ENCODE data around the gene SUPT20HL2.

DNA sequence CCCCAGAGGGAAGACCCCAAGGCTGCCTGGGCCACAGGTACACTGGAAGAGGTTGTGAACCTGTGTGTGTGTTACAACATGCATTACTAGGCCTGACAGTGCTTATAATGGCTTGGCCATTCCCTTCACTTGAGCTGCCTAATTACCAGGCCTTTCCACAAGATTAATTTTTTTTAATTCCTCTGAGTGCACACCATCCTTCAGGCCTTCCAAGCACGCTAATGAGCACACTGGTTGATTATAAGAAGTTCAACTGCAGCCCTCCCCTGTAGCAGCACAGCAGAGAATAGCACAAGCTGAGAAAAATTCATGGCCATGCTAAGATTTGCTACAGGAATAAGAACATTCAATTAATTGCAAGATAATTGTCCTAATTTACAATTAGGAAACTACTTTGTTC, 2.2 kb upstream of the SUPT20HL2 start:
- TF ChIP-seq, protein P1, sequence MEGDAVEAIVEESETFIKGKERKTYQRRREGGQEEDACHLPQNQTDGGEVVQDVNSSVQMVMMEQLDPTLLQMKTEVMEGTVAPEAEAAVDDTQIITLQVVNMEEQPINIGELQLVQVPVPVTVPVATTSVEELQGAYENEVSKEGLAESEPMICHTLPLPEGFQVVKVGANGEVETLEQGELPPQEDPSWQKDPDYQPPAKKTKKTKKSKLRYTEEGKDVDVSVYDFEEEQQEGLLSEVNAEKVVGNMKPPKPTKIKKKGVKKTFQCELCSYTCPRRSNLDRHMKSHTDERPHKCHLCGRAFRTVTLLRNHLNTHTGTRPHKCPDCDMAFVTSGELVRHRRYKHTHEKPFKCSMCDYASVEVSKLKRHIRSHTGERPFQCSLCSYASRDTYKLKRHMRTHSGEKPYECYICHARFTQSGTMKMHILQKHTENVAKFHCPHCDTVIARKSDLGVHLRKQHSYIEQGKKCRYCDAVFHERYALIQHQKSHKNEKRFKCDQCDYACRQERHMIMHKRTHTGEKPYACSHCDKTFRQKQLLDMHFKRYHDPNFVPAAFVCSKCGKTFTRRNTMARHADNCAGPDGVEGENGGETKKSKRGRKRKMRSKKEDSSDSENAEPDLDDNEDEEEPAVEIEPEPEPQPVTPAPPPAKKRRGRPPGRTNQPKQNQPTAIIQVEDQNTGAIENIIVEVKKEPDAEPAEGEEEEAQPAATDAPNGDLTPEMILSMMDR (conservative IDR thresholded peaks at IDR 0.05 in 1 of 2, IDR thresholded peaks at IDR 0.05 in 1 of 2; ENCODE audit: extremely low read depth in 1 of 2, insufficient read depth in 1 of 2, low read depth in 1 of 2, low read length in 2 of 2) = no peak
- no peak for TF ChIP-seq EZH2 (IDR thresholded peaks at IDR 0.05; ENCODE audit: borderline replicate concordance, low read length)
